A549 (cell line): ENCODE measurements around the gene SLC2A4RG. TPM values are rescaled to one million over a fixed set of nuclear protein-coding genes. Genes with fewer than 3 reads are reported as not detected.
A peak's percentile ranks its signal among the peaks of the same experiment; 100 is the strongest.

ENCODE experiments used
- ATAC-seq, 2 experiments: fragments of 200-7000 bp in 1 of 2; fragments of >200 bp in 1 of 2; cut with Nextera tagmentation in 1 of 2; cut with Tn5 transposase in 1 of 2; 3 replicates each; pipeline versions ENCODE4 v1.8.0 to v1.9.1; 2018 to 2020; ENCODE audit warnings: mild to moderate bottlenecking in 1 of 2, moderate library complexity in 1 of 2
- CTCF ChIA-PET: fragments of 300-600 bp; sonication (Branson Sonifier 250); formaldehyde crosslinking; extraction: SDS; loops from one replicate; lab custom pipeline; 2021; ENCODE audit warnings: antibody characterized with exemption, inconsistent platforms; lab: Yijun Ruan, JAX
- POLR2A ChIA-PET: fragments of 350-600 bp; formaldehyde crosslinking; extraction: SDS; loops from one replicate; lab custom pipeline; 2021; ENCODE audit warnings: antibody characterized with exemption, inconsistent platforms; lab: Yijun Ruan, JAX
- DNase-seq, 2 experiments: peaks; one replicate each; pipeline versions ENCODE4 v3.0.0 to v3.0.0-alpha.2; 2011 to 2016; ENCODE audit warnings: low read depth in 1 of 2, low spot score in 1 of 2
- FAIRE-seq: peaks from 2 replicates; lab custom pipeline; 2011; peaks lifted over from hg19 to GRCh38; lab: Jason Lieb, UNC
- H3K27ac ChIP-seq, 2 experiments: fragments of >200 bp; sonication (Bioruptor Twin); formaldehyde crosslinking; 3 replicates each; pipeline ENCODE4 v1.5.1; 2016 to 2017
- H3K4me1 ChIP-seq: fragments of >200 bp; sonication (Bioruptor Twin); formaldehyde crosslinking; 3 replicates; pipeline ENCODE4 v1.6.1; 2016
- H3K4me2 ChIP-seq: fragments of >200 bp; sonication (Bioruptor Twin); formaldehyde crosslinking; 3 replicates; pipeline ENCODE4 v1.6.1; 2016
- H3K4me3 ChIP-seq: fragments of >200 bp; sonication (Bioruptor Twin); formaldehyde crosslinking; 3 replicates; pipeline ENCODE4 v1.5.1; 2016
- H3K9me3 ChIP-seq: fragments of >200 bp; sonication (Bioruptor Twin); formaldehyde crosslinking; 3 replicates; pipeline ENCODE4 v1.6.1; 2016
- CHD4 ChIP-seq: fragments of 200-600 bp; sonication (generic); IDR thresholded peaks from 2 replicates; pipeline ENCODE4 v1.6.1; 2016; ENCODE audit warnings: antibody characterized with exemption, mild to moderate bottlenecking, borderline replicate concordance
- ESRRA ChIP-seq: fragments of 150-350 bp; IDR thresholded peaks from 2 replicates; pipeline ENCODE4 v1.6.1; 2014; ENCODE audit warnings: mild to moderate bottlenecking, low read length, borderline replicate concordance
- FOSL2 ChIP-seq, 2 experiments: fragments of 450-650 bp in 1 of 2; fragments of >200 bp in 1 of 2; sonication (Bioruptor Twin) in 1 of 2; formaldehyde crosslinking; IDR thresholded peaks; 2 replicates each; pipeline versions ENCODE4 v1.5.0 to v1.6.1; 2016 to 2020; ENCODE audit warnings: mild to moderate bottlenecking in 1 of 2, moderate library complexity in 1 of 2
- GATA3 ChIP-seq: IDR thresholded peaks from 2 replicates; pipeline ENCODE4 v1.6.1; 2012; ENCODE audit warnings: borderline replicate concordance
- HEYL ChIP-seq: fragments of 250-450 bp; sonication (Bioruptor Pico); IDR thresholded peaks from 2 replicates; pipeline ENCODE4 v1.8.0; 2021; ENCODE audit warnings: mild to moderate bottlenecking, moderate library complexity
- MAFK ChIP-seq: fragments of 450-650 bp; IDR thresholded peaks from 2 replicates; pipeline ENCODE4 v1.6.1; 2014; ENCODE audit not compliant: partially characterized antibody
- NPAS2 ChIP-seq: fragments of 250-450 bp; sonication (Bioruptor Pico); IDR thresholded peaks from 2 replicates; pipeline ENCODE4 v1.8.0; 2022; ENCODE audit warnings: mild to moderate bottlenecking, moderate library complexity, borderline replicate concordance
- RNF2 ChIP-seq: fragments of 200-600 bp; sonication (generic); IDR thresholded peaks from 2 replicates; pipeline ENCODE4 v1.6.1; 2016; ENCODE audit warnings: low read depth, mild to moderate bottlenecking, antibody characterized with exemption, moderate library complexity, borderline replicate concordance
- TFCP2L1 ChIP-seq: fragments of 250-450 bp; sonication (Bioruptor Pico); IDR thresholded peaks from 2 replicates; pipeline ENCODE4 v1.5.0; 2021; ENCODE audit warnings: mild to moderate bottlenecking
- USF2 ChIP-seq: fragments of 450-650 bp; IDR thresholded peaks from 2 replicates; pipeline ENCODE4 v1.6.1; 2014; ENCODE audit warnings: antibody characterized with exemption
- ZSCAN20 ChIP-seq: fragments of 250-450 bp; sonication (Bioruptor Pico); IDR thresholded peaks from 2 replicates; pipeline ENCODE4 v1.8.0; 2022; ENCODE audit warnings: mild to moderate bottlenecking, moderate library complexity
- WGBS: methylation state at CpG from one replicate; pipeline ENCODE4 v1.1.6; 2017; ENCODE audit errors: missing lambda C conversion rate; 5-methylcytosine and 5-hydroxymethylcytosine counted together
- polyA plus RNA-seq, 4 experiments: library from polyadenylated mRNA; depleted of rRNA in 3 of 4; stranded (reverse); fragments of >200 nt; fragmentation: RNase III in 1 of 4; extraction: RNeasy Plus Mini Kit Qiagen cat#74134 plus additional on column Dnase treatment in 1 of 4; gene quantifications; 2 replicates in 3 of 4; 3 replicates in 1 of 4; pipeline ENCODE4 v1.2.3, GENCODE V29; 2011 to 2017
- TF ChIP-seq, protein P1 (sequence below): fragments of 250-450 bp; sonication (Bioruptor Pico); IDR thresholded peaks from 2 replicates; pipeline ENCODE4 v1.5.0; 2020; ENCODE audit warnings: low read depth, mild to moderate bottlenecking, moderate library complexity
- TF ChIP-seq, protein P2 (sequence below): fragments of 200-600 bp; sonication (generic); IDR thresholded peaks from 2 replicates; pipeline ENCODE4 v1.6.1; 2016; ENCODE audit warnings: antibody characterized with exemption, mild to moderate bottlenecking, moderate library complexity
- TF ChIP-seq, protein P3 (sequence below): IDR thresholded peaks from 2 replicates; pipeline ENCODE4 v1.6.1; 2012; ENCODE audit warnings: low read depth, borderline replicate concordance
- TF ChIP-seq, protein P4 (sequence below): fragments of >200 bp; sonication (Bioruptor Twin); formaldehyde crosslinking; IDR thresholded peaks from 3 replicates; pipeline ENCODE4 v1.6.1; 2016

SLC2A4RG gene
- polyA plus RNA-seq, 2 of the 4 experiments (the other 2 are of a cell fraction): 28.1 to 64.6 TPM

DNA sequence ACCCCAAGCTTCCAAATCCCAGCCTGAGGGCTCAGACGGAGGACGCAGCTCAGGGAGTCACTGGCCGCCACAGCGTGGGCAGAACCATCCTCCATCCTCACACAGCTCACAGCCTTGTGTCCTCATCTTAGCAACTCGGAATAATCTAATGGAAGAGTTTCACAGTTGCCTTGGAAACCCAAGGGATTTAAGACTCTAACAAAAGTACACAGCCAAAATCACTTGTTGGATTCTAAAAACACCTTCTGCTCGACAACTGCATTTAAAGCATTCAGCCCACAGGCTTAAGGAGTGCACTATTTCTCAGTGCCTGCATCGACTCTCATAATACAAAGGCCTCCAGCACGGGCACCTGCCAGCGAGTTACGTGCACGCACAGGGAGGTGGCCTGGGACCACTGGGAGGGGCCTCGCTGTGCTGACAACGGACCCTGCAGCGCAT lies 46.1 kb downstream of the SLC2A4RG start:
- H3K9me3 ChIP-seq: no peaks in the 10 kb centered on the region
- DNase-seq: no peak
- H3K4me3 ChIP-seq: no peak overlapping the region
- 68% methylated on average over 12 of the region's 14 CpGs for WGBS
- peak; percentile 19 to 25; a peak in 3 of 6 replicates for ATAC-seq
- no peaks in the 10 kb centered on the region for H3K4me1 ChIP-seq
- POLR2A ChIA-PET: no interaction called here
- H3K4me2 ChIP-seq: no peak overlapping the region
- FAIRE-seq: no peak
- TF ChIP-seq, protein P1, sequence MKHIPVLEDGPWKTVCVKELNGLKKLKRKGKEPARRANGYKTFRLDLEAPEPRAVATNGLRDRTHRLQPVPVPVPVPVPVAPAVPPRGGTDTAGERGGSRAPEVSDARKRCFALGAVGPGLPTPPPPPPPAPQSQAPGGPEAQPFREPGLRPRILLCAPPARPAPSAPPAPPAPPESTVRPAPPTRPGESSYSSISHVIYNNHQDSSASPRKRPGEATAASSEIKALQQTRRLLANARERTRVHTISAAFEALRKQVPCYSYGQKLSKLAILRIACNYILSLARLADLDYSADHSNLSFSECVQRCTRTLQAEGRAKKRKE (CRISPR knock-in tag): no peak
- TF ChIP-seq NPAS2 (no peak), ZSCAN20 (CRISPR knock-in tag) (no peak)
- TF ChIP-seq, protein P2, sequence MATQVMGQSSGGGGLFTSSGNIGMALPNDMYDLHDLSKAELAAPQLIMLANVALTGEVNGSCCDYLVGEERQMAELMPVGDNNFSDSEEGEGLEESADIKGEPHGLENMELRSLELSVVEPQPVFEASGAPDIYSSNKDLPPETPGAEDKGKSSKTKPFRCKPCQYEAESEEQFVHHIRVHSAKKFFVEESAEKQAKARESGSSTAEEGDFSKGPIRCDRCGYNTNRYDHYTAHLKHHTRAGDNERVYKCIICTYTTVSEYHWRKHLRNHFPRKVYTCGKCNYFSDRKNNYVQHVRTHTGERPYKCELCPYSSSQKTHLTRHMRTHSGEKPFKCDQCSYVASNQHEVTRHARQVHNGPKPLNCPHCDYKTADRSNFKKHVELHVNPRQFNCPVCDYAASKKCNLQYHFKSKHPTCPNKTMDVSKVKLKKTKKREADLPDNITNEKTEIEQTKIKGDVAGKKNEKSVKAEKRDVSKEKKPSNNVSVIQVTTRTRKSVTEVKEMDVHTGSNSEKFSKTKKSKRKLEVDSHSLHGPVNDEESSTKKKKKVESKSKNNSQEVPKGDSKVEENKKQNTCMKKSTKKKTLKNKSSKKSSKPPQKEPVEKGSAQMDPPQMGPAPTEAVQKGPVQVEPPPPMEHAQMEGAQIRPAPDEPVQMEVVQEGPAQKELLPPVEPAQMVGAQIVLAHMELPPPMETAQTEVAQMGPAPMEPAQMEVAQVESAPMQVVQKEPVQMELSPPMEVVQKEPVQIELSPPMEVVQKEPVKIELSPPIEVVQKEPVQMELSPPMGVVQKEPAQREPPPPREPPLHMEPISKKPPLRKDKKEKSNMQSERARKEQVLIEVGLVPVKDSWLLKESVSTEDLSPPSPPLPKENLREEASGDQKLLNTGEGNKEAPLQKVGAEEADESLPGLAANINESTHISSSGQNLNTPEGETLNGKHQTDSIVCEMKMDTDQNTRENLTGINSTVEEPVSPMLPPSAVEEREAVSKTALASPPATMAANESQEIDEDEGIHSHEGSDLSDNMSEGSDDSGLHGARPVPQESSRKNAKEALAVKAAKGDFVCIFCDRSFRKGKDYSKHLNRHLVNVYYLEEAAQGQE: no peak
- TF ChIP-seq, all 56 proteins: peak for 0
- CTCF ChIA-PET: interaction anchor here (0.6 to 4.4 kb wide), 36 partner anchors 7 to 337 kb away, joined by 3 to 43 read pairs (median 5); partner anchors contain the start of genes PTK6 and TPD52L2
- no peak overlapping the region for H3K27ac ChIP-seq

GRCh38 chr20:63787302-63787701 lies 47.7 kb downstream of the SLC2A4RG start:
- ATAC-seq (no peak), FAIRE-seq (no peak), DNase-seq (no peak)
- Histone ChIP-seq H3K4me3 (no peak overlapping the region), H3K9me3 (no peaks in the 10 kb centered on the region), H3K4me2 (no peak overlapping the region), H3K4me1 (no peaks in the 10 kb centered on the region), H3K27ac (no peak overlapping the region)
- 86% methylated on average over 11 of the region's 11 CpGs for WGBS
- ChIA-PET POLR2A (no interaction called here), CTCF (interaction anchor here (0.6 to 4.4 kb wide), 16 partner anchors 8 to 370 kb away, joined by 3 to 35 read pairs (median 6); partner anchors contain the start of genes PTK6 and TPD52L2)
- TF ChIP-seq RNF2 (no peak), GATA3 (no peak), FOSL2 (IDR thresholded peaks at IDR 0.05) (no peak), FOSL2 (CRISPR knock-in tag; IDR thresholded peaks at IDR 0.05) (no peak), ESRRA (no peak), TFCP2L1 (CRISPR knock-in tag) (no peak), MAFK (no peak), HEYL (no peak), USF2 (no peak), CHD4 (no peak)
- TF ChIP-seq, protein P3, sequence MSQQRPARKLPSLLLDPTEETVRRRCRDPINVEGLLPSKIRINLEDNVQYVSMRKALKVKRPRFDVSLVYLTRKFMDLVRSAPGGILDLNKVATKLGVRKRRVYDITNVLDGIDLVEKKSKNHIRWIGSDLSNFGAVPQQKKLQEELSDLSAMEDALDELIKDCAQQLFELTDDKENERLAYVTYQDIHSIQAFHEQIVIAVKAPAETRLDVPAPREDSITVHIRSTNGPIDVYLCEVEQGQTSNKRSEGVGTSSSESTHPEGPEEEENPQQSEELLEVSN: no peak
- TF ChIP-seq, protein P4, sequence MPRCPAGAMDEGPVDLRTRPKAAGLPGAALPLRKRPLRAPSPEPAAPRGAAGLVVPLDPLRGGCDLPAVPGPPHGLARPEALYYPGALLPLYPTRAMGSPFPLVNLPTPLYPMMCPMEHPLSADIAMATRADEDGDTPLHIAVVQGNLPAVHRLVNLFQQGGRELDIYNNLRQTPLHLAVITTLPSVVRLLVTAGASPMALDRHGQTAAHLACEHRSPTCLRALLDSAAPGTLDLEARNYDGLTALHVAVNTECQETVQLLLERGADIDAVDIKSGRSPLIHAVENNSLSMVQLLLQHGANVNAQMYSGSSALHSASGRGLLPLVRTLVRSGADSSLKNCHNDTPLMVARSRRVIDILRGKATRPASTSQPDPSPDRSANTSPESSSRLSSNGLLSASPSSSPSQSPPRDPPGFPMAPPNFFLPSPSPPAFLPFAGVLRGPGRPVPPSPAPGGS: no peak
